Caco-2 (cell line): ENCODE results near the gene SIRT7. TPM values are rescaled to one million over a fixed set of nuclear protein-coding genes. Genes with fewer than 3 reads are reported as not detected.

Experiments
- BruUV-seq: library from RNA; stranded (reverse); fragments of 400-500 nt; replicated peaks from 2 replicates; lab custom pipeline; 2021; lab: Mats Ljungman, UMichigan
- CTCF ChIA-PET: fragments of 300-600 bp; sonication (Branson Sonifier 250); formaldehyde crosslinking; loops from one replicate; lab custom pipeline; 2022; ENCODE audit warnings: antibody characterized with exemption; lab: Charles Lee
- POLR2A ChIA-PET: fragments of 300-600 bp; sonication (Branson Sonifier 250); formaldehyde crosslinking; loops from one replicate; lab custom pipeline; 2022; ENCODE audit warnings: antibody characterized with exemption; lab: Charles Lee
- DNase-seq, 2 experiments: peaks; one replicate each; pipeline versions ENCODE4 v3.0.0 to v3.0.0-alpha.2; 2020 to 2022
- H3K27me3 ChIP-seq: replicated peaks from 2 replicates; pipeline ENCODE4 v1.6.0; 2011; ENCODE audit warnings: low read length; ENCODE audit not compliant: control insufficient read depth, insufficient read depth
- H3K36me3 ChIP-seq: 2 replicates; pipeline ENCODE4 v1.5.1; 2011; ENCODE audit warnings: low read length; ENCODE audit not compliant: control insufficient read depth, insufficient read depth
- H3K4me1 ChIP-seq: fragments of 250-450 bp; sonication (Bioruptor Pico); 2 replicates; pipeline ENCODE4 v1.5.1; 2020; ENCODE audit warnings: mild to moderate bottlenecking
- H3K4me3 ChIP-seq: 2 replicates; pipeline ENCODE4 v1.5.1; 2011; ENCODE audit warnings: low read depth, mild to moderate bottlenecking, control low read depth, low read length
- H3K9me3 ChIP-seq: fragments of 250-450 bp; sonication (Bioruptor Pico); 2 replicates; pipeline ENCODE4 v1.5.1; 2020; ENCODE audit warnings: mild to moderate bottlenecking, moderate library complexity
- H3K27ac Mint-ChIP-seq: one replicate; pipeline ENCODE4 v1.8.0; 2022; ENCODE audit warnings: mixed read lengths; ENCODE audit not compliant: unreplicated experiment
- H3K27me3 Mint-ChIP-seq: one replicate; pipeline ENCODE4 v1.8.0; 2022; ENCODE audit warnings: mixed read lengths; ENCODE audit not compliant: insufficient read depth, unreplicated experiment
- H3K36me3 Mint-ChIP-seq: one replicate; pipeline ENCODE4 v1.8.0; 2022; ENCODE audit warnings: mild to moderate bottlenecking, mixed read lengths; ENCODE audit not compliant: insufficient read depth, unreplicated experiment
- H3K4me1 Mint-ChIP-seq: one replicate; pipeline ENCODE4 v1.8.0; 2022; ENCODE audit warnings: low read depth, mixed read lengths; ENCODE audit not compliant: unreplicated experiment
- H3K4me3 Mint-ChIP-seq: one replicate; pipeline ENCODE4 v1.8.0; 2022; ENCODE audit warnings: mild to moderate bottlenecking, moderate library complexity, mixed read lengths; ENCODE audit not compliant: unreplicated experiment
- H3K9me3 Mint-ChIP-seq: one replicate; pipeline ENCODE4 v1.8.0; 2022; ENCODE audit warnings: mixed read lengths; ENCODE audit not compliant: unreplicated experiment
- intact Hi-C: fragments of 100-400 bp; cut with micrococcal nuclease; formaldehyde crosslinking; loops from one replicate; pipeline ENCODE4 v1.10.0; 2022; ENCODE audit not compliant: unreplicated experiment
- total RNA-seq: library from RNA; stranded (reverse); gene quantifications from 2 replicates; pipeline ENCODE4 v1.2.3, GENCODE V29; 2022
- TF ChIP-seq, protein P1 (sequence below), 2 experiments: fragments of 200-600 bp in 1 of 2; IDR thresholded peaks; 1 replicate in 1 of 2; 2 replicates in 1 of 2; pipeline versions ENCODE4 v1.5.1 to v1.8.0; 2011 to 2022; ENCODE audit warnings: antibody characterized with exemption in 1 of 2, control low read depth in 1 of 2, inconsistent platforms in 1 of 2, low read depth in 1 of 2, low read length in 1 of 2, mild to moderate bottlenecking in 1 of 2, moderate library complexity in 1 of 2; ENCODE audit not compliant: insufficient read depth in 1 of 2, severe bottlenecking in 1 of 2, unreplicated experiment in 1 of 2

Gene SIRT7
- total RNA-seq, 1 experiment from 2014 or later = 55.6 TPM

DNA sequence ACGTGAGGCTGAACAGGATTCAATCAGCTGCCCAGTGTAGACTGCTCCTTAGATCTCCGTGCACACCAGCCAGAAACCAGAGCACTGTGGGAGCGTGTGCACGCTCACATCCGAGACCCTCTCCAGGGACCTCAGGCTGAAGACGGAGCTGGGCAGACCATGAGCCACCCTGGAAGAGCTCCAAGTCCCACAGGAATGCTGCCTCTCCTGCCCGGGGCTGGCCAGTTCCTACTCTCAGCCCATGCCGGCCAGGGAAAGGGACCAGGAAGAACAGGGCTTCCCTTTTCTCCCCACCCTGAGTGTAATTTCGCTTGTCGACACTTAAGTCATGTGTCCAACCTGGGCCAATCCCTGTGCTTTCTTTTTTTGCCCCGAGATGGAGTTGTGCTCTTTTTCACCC is 33.5 kb downstream of the SIRT7 start:
- no peak overlapping the region for H3K4me3 Mint-ChIP-seq
- ChIA-PET POLR2A (no interaction called here), CTCF (no interaction called here)
- BruUV-seq = no TSS peak
- H3K27ac Mint-ChIP-seq = no peak overlapping the region
- intact Hi-C loops = no loop called here
- H3K9me3 Mint-ChIP-seq = no peaks in the 10 kb centered on the region
- H3K4me3 ChIP-seq = no peak overlapping the region
- H3K4me1 ChIP-seq = peaks cover 1% of the 10 kb centered on the region
- peaks cover 100% of the 10 kb centered on the region for H3K36me3 Mint-ChIP-seq
- no peaks in the 10 kb centered on the region for H3K27me3 ChIP-seq
- H3K9me3 ChIP-seq = no peaks in the 10 kb centered on the region
- no peaks in the 10 kb centered on the region for H3K27me3 Mint-ChIP-seq
- H3K4me1 Mint-ChIP-seq = no peaks in the 10 kb centered on the region
- no peak for DNase-seq
- TF ChIP-seq, protein P1, sequence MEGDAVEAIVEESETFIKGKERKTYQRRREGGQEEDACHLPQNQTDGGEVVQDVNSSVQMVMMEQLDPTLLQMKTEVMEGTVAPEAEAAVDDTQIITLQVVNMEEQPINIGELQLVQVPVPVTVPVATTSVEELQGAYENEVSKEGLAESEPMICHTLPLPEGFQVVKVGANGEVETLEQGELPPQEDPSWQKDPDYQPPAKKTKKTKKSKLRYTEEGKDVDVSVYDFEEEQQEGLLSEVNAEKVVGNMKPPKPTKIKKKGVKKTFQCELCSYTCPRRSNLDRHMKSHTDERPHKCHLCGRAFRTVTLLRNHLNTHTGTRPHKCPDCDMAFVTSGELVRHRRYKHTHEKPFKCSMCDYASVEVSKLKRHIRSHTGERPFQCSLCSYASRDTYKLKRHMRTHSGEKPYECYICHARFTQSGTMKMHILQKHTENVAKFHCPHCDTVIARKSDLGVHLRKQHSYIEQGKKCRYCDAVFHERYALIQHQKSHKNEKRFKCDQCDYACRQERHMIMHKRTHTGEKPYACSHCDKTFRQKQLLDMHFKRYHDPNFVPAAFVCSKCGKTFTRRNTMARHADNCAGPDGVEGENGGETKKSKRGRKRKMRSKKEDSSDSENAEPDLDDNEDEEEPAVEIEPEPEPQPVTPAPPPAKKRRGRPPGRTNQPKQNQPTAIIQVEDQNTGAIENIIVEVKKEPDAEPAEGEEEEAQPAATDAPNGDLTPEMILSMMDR (IDR thresholded peaks at IDR 0.05; ENCODE audit: insufficient read depth in 1 of 2, low read depth in 1 of 2, low read length in 1 of 2, severe bottlenecking in 1 of 2, unreplicated experiment in 1 of 2) = no peak
- H3K36me3 ChIP-seq = peaks cover 9% of the 10 kb centered on the region

DNA sequence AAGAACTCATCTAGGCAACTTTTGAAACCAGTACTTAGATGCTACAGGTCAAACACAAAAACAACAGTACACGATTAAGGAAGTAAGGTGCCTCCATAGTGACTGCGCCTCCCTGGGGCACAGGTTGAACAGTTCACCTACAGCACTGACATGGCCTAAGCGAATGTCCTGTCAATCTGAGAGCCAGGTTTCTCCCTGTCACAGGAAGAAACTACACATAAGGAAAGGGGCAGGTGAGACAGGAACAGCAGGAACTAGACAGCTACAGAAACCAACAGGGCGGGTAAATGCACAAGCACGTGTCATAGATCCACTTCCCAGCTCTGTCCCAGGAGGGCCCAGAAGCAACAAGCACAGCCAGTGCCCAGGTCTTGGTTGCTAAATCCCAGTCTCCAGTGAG is 38.9 kb downstream of the SIRT7 start:
- Histone ChIP-seq H3K9me3 (no peaks in the 10 kb centered on the region), H3K4me3 (no peak overlapping the region), H3K36me3 (peaks cover 3% of the 10 kb centered on the region), H3K27me3 (no peaks in the 10 kb centered on the region), H3K4me1 (no peaks in the 10 kb centered on the region)
- no TSS peak for BruUV-seq
- TF ChIP-seq, protein P1 (IDR thresholded peaks at IDR 0.05; ENCODE audit: insufficient read depth in 1 of 2, low read depth in 1 of 2, low read length in 1 of 2, severe bottlenecking in 1 of 2, unreplicated experiment in 1 of 2) = no peak
- ChIA-PET POLR2A (no interaction called here), CTCF (no interaction called here)
- Mint-ChIP-seq H3K4me3 (no peak overlapping the region), H3K4me1 (no peaks in the 10 kb centered on the region), H3K9me3 (no peaks in the 10 kb centered on the region), H3K27ac (no peak overlapping the region), H3K27me3 (no peaks in the 10 kb centered on the region), H3K36me3 (peaks cover 90% of the 10 kb centered on the region)
- intact Hi-C loops = no loop called here
- no peak for DNase-seq

DNA sequence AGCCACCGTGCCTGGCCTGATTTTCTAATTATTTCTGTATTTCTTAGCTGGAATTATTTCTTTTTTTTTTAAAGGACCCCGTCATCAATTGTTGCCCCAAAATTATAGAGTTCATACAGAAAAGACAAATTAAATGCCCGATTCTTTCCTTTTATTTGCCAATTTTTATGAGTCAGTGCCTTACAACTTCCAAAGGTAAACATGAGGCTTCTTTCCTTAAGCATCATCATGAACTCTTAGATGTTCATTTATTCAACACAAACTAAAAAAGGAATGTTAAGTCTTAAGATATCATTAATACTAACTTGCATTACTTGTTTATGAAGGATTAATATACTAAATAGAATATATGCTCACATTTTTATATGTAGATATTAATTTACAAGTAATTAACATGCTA is 39.7 kb downstream of the SIRT7 start:
- Mint-ChIP-seq H3K27me3 (no peaks in the 10 kb centered on the region), H3K27ac (no peak overlapping the region), H3K4me1 (no peaks in the 10 kb centered on the region), H3K36me3 (peaks cover 89% of the 10 kb centered on the region), H3K9me3 (no peaks in the 10 kb centered on the region), H3K4me3 (no peak overlapping the region)
- no TSS peak for BruUV-seq
- H3K36me3 ChIP-seq = peaks cover 3% of the 10 kb centered on the region; the same call in 1 of the 2 replicates
- no peaks in the 10 kb centered on the region for H3K4me1 ChIP-seq
- POLR2A ChIA-PET = no interaction called here
- H3K4me3 ChIP-seq = no peak overlapping the region
- intact Hi-C loops = no loop called here
- CTCF ChIA-PET = no interaction called here
- no peaks in the 10 kb centered on the region for H3K9me3 ChIP-seq
- TF ChIP-seq, protein P1 (IDR thresholded peaks at IDR 0.05; ENCODE audit: insufficient read depth in 1 of 2, low read depth in 1 of 2, low read length in 1 of 2, severe bottlenecking in 1 of 2, unreplicated experiment in 1 of 2) = no peak
- no peaks in the 10 kb centered on the region for H3K27me3 ChIP-seq
- no peak for DNase-seq
